ENCODE results near the gene MTHFD2.

Gene MTHFD2

DNA sequence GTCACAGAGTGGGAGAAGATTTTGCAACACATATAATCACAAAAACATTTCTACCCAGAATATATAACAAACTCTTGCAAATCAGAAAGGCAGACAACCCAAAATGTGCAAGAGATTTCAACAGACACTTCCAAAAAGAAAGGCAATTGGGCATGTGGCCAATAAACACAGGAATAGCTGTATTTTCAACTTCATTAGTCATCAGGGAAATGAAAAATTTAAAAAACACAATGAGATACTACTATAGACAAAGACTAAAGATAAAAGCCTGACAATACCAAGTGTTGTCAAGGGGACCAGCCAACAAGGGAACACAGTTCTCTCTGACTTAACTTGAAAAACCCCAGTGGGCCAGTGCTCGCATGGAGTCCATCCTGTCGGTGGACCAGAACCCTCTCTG lies 40.5 kb downstream of the MTHFD2 start:
- H3K4me3 ChIP-seq (ENCODE audit: low read depth, low read length), result no peak overlapping the region
- TF ChIP-seq, protein P1, sequence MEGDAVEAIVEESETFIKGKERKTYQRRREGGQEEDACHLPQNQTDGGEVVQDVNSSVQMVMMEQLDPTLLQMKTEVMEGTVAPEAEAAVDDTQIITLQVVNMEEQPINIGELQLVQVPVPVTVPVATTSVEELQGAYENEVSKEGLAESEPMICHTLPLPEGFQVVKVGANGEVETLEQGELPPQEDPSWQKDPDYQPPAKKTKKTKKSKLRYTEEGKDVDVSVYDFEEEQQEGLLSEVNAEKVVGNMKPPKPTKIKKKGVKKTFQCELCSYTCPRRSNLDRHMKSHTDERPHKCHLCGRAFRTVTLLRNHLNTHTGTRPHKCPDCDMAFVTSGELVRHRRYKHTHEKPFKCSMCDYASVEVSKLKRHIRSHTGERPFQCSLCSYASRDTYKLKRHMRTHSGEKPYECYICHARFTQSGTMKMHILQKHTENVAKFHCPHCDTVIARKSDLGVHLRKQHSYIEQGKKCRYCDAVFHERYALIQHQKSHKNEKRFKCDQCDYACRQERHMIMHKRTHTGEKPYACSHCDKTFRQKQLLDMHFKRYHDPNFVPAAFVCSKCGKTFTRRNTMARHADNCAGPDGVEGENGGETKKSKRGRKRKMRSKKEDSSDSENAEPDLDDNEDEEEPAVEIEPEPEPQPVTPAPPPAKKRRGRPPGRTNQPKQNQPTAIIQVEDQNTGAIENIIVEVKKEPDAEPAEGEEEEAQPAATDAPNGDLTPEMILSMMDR (conservative IDR thresholded peaks at IDR 0.05; ENCODE audit: low read depth, low read length), result no peak
- DNase-seq (ENCODE audit: low read depth), result peak; percentile 76

DNA sequence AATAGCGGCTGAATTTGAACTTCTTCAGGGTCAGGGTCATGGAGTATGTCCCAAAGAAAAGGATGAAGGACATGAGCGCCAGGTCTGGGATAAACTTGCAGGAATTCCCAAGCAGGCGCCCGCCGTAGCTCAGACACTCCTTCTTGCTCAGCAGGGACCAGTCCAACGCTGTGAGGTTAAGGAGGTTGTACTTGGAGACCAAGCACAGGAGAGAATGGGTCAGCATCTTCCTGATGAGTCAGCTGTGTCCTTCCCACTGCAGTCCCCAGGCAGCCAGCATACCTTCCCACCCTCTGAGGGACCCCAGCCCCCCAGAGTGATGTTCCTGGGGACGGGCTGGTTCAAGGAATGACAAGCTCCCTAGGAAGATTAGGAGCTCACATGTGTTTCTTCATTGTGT lies 40.9 kb downstream of the MTHFD2 start:
- H3K4me3 ChIP-seq (ENCODE audit: low read depth, low read length), result no peak overlapping the region
- TF ChIP-seq, protein P1 (conservative IDR thresholded peaks at IDR 0.05; ENCODE audit: low read depth, low read length), result no peak

DNA sequence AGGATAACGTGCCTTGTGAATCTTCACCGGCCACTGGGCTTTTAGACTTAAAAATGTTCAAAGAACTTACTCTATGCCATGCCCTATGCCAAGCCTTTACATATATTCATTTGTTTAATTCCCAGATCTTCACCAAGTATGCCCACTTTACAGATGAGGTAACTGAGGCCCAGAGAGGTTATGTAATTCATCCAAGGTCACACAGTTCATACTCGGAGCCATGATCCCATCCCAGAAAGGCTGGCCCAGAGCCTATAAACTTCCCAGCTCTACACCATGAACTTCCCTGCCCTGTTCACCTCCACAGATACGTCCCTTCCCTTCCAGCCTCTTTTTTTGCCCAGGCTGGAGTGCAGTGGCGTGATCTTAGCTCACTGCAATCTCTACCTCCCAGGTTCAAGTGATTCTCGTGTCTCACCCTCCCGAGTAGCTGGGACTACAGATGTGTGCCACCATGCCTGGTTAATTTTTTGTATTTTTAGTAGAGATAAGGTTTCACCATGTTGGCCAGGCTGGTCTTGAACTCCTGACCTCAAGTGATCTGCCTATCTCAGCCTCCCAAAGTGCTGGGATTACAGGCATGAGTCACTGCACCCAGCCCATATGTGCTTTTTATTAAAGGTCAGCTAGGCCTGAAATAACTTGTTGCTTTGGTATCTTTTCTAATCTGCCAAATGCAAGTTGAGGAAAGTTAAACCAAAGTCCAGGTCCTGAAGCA lies 44.1 kb downstream of the MTHFD2 start:
- DNase-seq (ENCODE audit: low read depth), result no peak
- TF ChIP-seq, protein P1 (conservative IDR thresholded peaks at IDR 0.05; ENCODE audit: low read depth, low read length), result no peak
- H3K4me3 ChIP-seq (ENCODE audit: low read depth, low read length), result no peak overlapping the region

More for the DNA sequence above, 40.9 kb downstream of the MTHFD2 start:
- no peak for DNase-seq (ENCODE audit: low read depth)

DNA sequence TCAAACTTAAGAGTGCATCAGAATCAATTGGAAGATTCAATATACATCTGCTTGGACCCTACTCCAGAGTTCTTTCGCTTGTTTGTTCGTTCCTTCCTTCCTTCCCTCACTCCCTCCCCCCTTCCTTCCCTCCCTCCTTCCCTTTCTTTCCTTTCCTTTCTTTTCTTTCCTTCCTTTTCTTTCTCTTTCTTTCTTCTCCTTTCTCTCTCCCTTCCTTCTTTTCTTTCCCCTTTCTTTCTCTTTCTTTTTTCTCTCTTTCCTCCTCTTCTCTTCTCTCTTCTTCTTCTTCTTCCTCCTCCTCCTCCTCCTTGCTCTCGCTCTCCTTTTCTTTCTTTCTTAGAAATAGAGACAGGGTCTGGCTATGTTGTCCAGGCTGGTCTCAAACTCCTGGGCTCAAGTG lies 45.9 kb downstream of the MTHFD2 start:
- no peak for DNase-seq (ENCODE audit: low read depth)
- TF ChIP-seq, protein P1 (conservative IDR thresholded peaks at IDR 0.05; ENCODE audit: low read depth, low read length), result no peak
- no peak overlapping the region for H3K4me3 ChIP-seq (ENCODE audit: low read depth, low read length)

DNA sequence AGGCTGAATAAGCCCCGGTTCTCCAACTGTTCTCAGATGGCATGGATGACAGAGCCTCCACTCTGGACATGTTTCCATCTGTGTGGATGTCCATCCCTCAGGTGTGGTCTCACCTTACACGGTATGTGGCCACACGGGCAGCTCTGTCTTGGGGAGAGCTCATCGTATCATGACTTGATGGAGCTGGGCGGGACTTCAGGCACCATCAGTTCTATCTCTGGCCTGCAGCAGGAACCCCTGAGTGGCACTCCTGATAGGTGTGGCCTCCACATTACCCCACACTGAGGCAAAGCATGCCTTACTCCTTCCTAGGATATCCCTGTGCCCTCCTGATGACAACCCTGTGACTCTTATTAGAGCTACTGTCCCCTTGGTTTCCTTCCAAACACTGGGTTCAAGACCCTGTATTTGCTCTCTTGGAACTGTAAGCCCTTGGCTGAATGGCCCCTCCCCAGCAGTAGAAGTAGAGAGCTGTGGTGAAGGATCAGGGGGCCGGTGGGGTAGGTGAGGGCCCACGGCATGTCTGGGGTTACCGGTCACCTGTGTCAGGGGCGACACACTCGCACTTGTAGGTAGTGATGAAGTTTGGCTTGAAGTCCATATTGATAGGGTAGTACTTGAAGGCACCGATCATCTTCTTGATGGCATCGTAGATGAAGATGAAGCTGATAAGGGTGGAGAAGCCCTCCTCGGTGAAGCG lies 48.2 kb downstream of the MTHFD2 start:
- TF ChIP-seq, protein P1 (conservative IDR thresholded peaks at IDR 0.05; ENCODE audit: low read depth, low read length), result no peak
- DNase-seq (ENCODE audit: low read depth), result no peak

DNA sequence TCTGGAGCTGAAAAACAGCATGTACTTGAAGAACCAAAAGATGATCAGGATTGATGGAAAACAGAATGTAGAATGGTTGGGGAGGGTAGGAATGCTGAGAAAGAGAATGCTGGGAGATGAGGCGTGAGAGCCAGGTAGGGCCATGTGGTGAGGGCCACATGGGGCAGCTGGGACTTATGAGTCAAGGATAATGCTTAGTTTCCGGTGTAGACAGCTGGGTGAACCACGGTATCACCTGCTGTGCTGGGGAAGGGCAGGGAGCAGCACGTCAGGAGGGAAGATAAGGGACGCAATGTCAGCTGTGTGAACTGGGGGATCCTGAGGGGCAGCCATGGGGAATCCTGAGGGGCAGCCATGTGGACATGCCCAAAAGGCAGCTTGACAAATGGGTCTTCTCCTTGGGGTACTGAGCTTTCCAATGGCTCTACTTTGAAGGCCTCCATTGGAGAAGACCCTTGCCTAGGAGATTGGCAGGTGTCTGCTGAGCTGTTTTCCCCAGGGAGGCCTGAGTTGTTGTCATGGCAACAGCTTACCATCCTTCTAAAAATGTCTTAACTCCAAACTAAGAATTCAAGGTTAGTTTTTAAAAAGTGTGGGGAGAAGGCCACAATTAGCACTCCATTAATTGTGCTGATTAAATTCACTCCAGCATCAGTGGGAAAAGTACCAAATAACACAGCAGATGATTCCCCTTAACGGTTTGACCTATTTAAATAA lies 51.1 kb downstream of the MTHFD2 start:
- no peak for DNase-seq (ENCODE audit: low read depth)
- H3K4me3 ChIP-seq (ENCODE audit: low read depth, low read length), result no peak overlapping the region
- TF ChIP-seq, protein P1 (conservative IDR thresholded peaks at IDR 0.05; ENCODE audit: low read depth, low read length), result no peak

More for the DNA sequence above, 48.2 kb downstream of the MTHFD2 start:
- H3K4me3 ChIP-seq (ENCODE audit: low read depth, low read length), result no peak overlapping the region

Data from choroid plexus epithelial cell (primary cell).